HepG2 (cell line): ENCODE data around the gene ZBTB48. TPM values are rescaled to one million over a fixed set of nuclear protein-coding genes. Genes with fewer than 3 reads are reported as not detected.

ENCODE experiments used
- BHLHE40 ChIP-seq: IDR thresholded peaks from 2 replicates; pipeline ENCODE4 v1.6.1; 2011; ENCODE audit warnings: low read length, improper control_type of control experiment
- CENPT ChIP-seq: sonication (generic); formaldehyde crosslinking; IDR thresholded peaks from 2 replicates; pipeline ENCODE4 v1.8.0; 2022; ENCODE audit warnings: low read depth, mild to moderate bottlenecking, moderate library complexity, missing genetic modification reagents
- CHCHD3 ChIP-seq: sonication (generic); formaldehyde crosslinking; IDR thresholded peaks from 2 replicates; pipeline ENCODE4 v1.8.0; 2022; ENCODE audit warnings: mild to moderate bottlenecking, missing genetic modification reagents, moderate library complexity
- GLI4 ChIP-seq: sonication (generic); formaldehyde crosslinking; IDR thresholded peaks from 2 replicates; pipeline ENCODE4 v1.5.1; 2020; ENCODE audit warnings: missing genetic modification reagents, mild to moderate bottlenecking, moderate library complexity, borderline replicate concordance
- HCFC1 ChIP-seq: fragments of 150-350 bp; IDR thresholded peaks from 2 replicates; pipeline ENCODE4 v1.6.1; 2014; ENCODE audit warnings: low read depth, low read length
- HNRNPLL ChIP-seq: fragments of 200-400 bp; formaldehyde crosslinking; IDR thresholded peaks from 2 replicates; pipeline ENCODE4 v1.6.1; 2017; ENCODE audit warnings: mild to moderate bottlenecking, low read depth, low read length; ENCODE audit not compliant: poor library complexity, severe bottlenecking
- IRF2 ChIP-seq: IDR thresholded peaks from 2 replicates; pipeline ENCODE4 v1.6.1; 2018; ENCODE audit warnings: missing genetic modification reagents, missing compliant biosample characterization
- MED1 ChIP-seq: sonication (generic); formaldehyde crosslinking; IDR thresholded peaks from 2 replicates; pipeline ENCODE4 v1.4.0; 2020; ENCODE audit warnings: missing genetic modification reagents
- NFYC ChIP-seq: IDR thresholded peaks from 2 replicates; pipeline ENCODE4 v1.6.1; 2016; ENCODE audit warnings: missing genetic modification reagents, missing compliant biosample characterization
- NKX3-1 ChIP-seq: sonication (generic); formaldehyde crosslinking; IDR thresholded peaks from 2 replicates; pipeline ENCODE4 v1.5.0; 2020; ENCODE audit warnings: missing genetic modification reagents
- PHF21A ChIP-seq: sonication (generic); formaldehyde crosslinking; IDR thresholded peaks from 2 replicates; pipeline ENCODE4 v1.5.0; 2020; ENCODE audit warnings: mild to moderate bottlenecking, missing genetic modification reagents
- RFX1 ChIP-seq: fragments of 450-650 bp; IDR thresholded peaks from 2 replicates; pipeline ENCODE4 v1.6.1; 2017
- RNF2 ChIP-seq: fragments of 450-650 bp; conservative IDR thresholded peaks from 2 replicates; pipeline ENCODE4 v1.6.1; 2016; ENCODE audit warnings: low read depth
- SP1 ChIP-seq, 2 experiments: fragments of 450-650 bp in 1 of 2; sonication (generic) in 1 of 2; formaldehyde crosslinking in 1 of 2; IDR thresholded peaks; 2 replicates each; pipeline versions ENCODE4 v1.4.0 to v1.6.1; 2016 to 2020; ENCODE audit warnings: missing genetic modification reagents in 1 of 2
- TBX2 ChIP-seq: sonication (generic); formaldehyde crosslinking; IDR thresholded peaks from 2 replicates; pipeline ENCODE4 v1.5.0; 2020; ENCODE audit warnings: missing genetic modification reagents, mild to moderate bottlenecking, borderline replicate concordance
- ZC3H13 ChIP-seq: sonication (generic); formaldehyde crosslinking; IDR thresholded peaks from 2 replicates; pipeline ENCODE4 v1.8.1; 2023; ENCODE audit warnings: mild to moderate bottlenecking, missing genetic modification reagents, moderate library complexity
- ZNF337 ChIP-seq: sonication (generic); formaldehyde crosslinking; IDR thresholded peaks from 2 replicates; pipeline ENCODE4 v1.5.1; 2020; ENCODE audit warnings: missing genetic modification reagents, low read depth, mild to moderate bottlenecking, borderline replicate concordance
- ZNF550 ChIP-seq: sonication (generic); formaldehyde crosslinking; IDR thresholded peaks from 2 replicates; pipeline ENCODE4 v1.4.0; 2020; ENCODE audit warnings: mild to moderate bottlenecking, missing genetic modification reagents, borderline replicate concordance
- polyA plus RNA-seq, 8 experiments: library from polyadenylated mRNA; depleted of rRNA in 3 of 8; stranded (reverse) in 7 of 8; unstranded in 1 of 8; fragments of >200 nt; fragmentation: Illumina TruSeq in 4 of 8; extraction: Trizol in 4 of 8; gene quantifications; 2 replicates each; pipeline versions ENCODE4 v1.2.1 to v1.2.3, GENCODE V29; 2011 to 2016; ENCODE audit warnings: low read depth in 4 of 8, missing spikeins in 1 of 8, mixed read lengths in 1 of 8; ENCODE audit not compliant: insufficient read depth in 1 of 8
- total RNA-seq, 5 experiments: library from RNA; depleted of rRNA; stranded (reverse); fragments of >200 nt; fragmentation: Illumina TruSeq; extraction: Trizol; gene quantifications; 2 replicates each; pipeline ENCODE4 v1.2.3, GENCODE V29; 2016; ENCODE audit warnings: low read depth in 1 of 5
- TF ChIP-seq, protein P1 (sequence below): sonication (generic); formaldehyde crosslinking; IDR thresholded peaks from 2 replicates; pipeline ENCODE4 v1.4.0; 2020; ENCODE audit warnings: missing genetic modification reagents, mild to moderate bottlenecking, borderline replicate concordance
- TF ChIP-seq, protein P2 (sequence below): sonication (generic); formaldehyde crosslinking; IDR thresholded peaks from 2 replicates; pipeline ENCODE4 v1.8.1; 2023; ENCODE audit warnings: mild to moderate bottlenecking, missing genetic modification reagents
- TF ChIP-seq, protein P3 (sequence below): sonication (generic); formaldehyde crosslinking; IDR thresholded peaks from 2 replicates; pipeline ENCODE4 v1.4.0; 2020; ENCODE audit warnings: low read depth, mild to moderate bottlenecking, missing genetic modification reagents
- TF ChIP-seq, protein P4 (sequence below): sonication (generic); formaldehyde crosslinking; IDR thresholded peaks from 2 replicates; pipeline ENCODE4 v1.8.1; 2023; ENCODE audit warnings: missing genetic modification reagents, inconsistent platforms, borderline replicate concordance

ZBTB48 gene
- total and polyA plus RNA-seq, 2 of the 13 experiments (the other 11 are each of a cell fraction or from before 2014, with no cell fraction given), result 13.0 to 17.1 TPM

DNA sequence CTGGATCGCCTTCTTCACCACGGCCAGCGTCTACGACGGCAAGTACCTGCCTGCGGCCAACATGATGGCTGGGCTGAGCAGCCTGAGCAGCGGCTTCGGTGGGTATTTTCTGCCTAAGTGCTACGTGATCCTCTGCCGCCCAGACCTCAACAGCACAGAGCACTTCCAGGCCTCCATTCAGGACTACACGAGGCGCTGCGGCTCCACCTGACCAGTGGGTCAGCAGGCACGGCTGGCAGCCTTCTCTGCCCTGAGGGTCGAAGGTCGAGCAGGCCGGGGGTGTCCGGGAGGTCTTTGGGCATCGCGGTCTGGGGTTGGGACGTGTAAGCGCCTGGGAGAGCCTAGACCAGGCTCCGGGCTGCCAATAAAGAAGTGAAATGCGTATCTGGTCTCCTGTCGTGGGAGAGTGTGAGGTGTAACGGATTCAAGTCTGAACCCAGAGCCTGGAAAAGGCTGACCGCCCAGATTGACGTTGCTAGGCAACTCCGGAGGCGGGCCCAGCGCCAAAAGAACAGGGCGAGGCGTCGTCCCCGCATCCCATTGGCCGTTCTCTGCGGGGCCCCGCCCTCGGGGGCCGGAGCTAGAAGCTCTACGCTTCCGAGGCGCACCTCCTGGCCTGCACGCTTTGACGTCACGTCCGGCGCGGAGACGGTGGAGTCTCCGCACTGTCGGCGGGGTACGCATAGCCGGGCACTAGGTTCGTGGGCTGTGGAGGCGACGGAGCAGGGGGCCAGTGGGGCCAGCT, at the start of gene ZBTB48 (continued):
- TF ChIP-seq, protein P1, sequence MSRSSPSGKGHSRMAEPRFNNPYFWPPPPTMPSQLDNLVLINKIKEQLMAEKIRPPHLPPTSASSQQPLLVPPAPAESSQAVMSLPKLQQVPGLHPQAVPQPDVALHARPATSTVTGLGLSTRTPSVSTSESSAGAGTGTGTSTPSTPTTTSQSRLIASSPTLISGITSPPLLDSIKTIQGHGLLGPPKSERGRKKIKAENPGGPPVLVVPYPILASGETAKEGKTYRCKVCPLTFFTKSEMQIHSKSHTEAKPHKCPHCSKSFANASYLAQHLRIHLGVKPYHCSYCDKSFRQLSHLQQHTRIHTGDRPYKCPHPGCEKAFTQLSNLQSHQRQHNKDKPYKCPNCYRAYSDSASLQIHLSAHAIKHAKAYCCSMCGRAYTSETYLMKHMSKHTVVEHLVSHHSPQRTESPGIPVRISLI (CRISPR knock-in tag), result peak; percentile 59
- TF ChIP-seq HNRNPLL (peak; percentile 96), GLI4 (CRISPR knock-in tag) (0 out of 2 replicates have a peak, but pooled peaks have one; percentile 35), HCFC1 (peak; percentile 16; the same call in 1 of the 2 replicates), MED1 (0 out of 2 replicates have a peak, but pooled peaks have one; percentile 34), ZNF550 (CRISPR knock-in tag) (no peak), RNF2 (peak; percentile 82), IRF2 (CRISPR knock-in tag) (no peak), SP1 (IDR thresholded peaks at IDR 0.05) (no peak), SP1 (CRISPR knock-in tag; IDR thresholded peaks at IDR 0.05) (peak; percentile 43), ZC3H13 (0 out of 2 replicates have a peak, but pooled peaks have one; percentile 32), NFYC (peak; percentile 83), BHLHE40 (no peak), CHCHD3 (CRISPR knock-in tag) (no peak), CENPT (CRISPR knock-in tag) (0 out of 2 replicates have a peak, but pooled peaks have one; percentile 30), RFX1 (peak; percentile 91), ZNF337 (CRISPR knock-in tag) (0 out of 2 replicates have a peak, but pooled peaks have one; percentile 14), PHF21A (CRISPR knock-in tag) (no peak; the same call in 1 of the 2 replicates), NKX3-1 (CRISPR knock-in tag) (no peak), TBX2 (CRISPR knock-in tag) (peak; percentile 49; the same call in 1 of the 2 replicates)
- TF ChIP-seq, protein P2, sequence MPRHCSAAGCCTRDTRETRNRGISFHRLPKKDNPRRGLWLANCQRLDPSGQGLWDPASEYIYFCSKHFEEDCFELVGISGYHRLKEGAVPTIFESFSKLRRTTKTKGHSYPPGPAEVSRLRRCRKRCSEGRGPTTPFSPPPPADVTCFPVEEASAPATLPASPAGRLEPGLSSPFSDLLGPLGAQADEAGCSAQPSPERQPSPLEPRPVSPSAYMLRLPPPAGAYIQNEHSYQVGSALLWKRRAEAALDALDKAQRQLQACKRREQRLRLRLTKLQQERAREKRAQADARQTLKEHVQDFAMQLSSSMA (CRISPR knock-in tag), result no peak
- TF ChIP-seq, protein P3, sequence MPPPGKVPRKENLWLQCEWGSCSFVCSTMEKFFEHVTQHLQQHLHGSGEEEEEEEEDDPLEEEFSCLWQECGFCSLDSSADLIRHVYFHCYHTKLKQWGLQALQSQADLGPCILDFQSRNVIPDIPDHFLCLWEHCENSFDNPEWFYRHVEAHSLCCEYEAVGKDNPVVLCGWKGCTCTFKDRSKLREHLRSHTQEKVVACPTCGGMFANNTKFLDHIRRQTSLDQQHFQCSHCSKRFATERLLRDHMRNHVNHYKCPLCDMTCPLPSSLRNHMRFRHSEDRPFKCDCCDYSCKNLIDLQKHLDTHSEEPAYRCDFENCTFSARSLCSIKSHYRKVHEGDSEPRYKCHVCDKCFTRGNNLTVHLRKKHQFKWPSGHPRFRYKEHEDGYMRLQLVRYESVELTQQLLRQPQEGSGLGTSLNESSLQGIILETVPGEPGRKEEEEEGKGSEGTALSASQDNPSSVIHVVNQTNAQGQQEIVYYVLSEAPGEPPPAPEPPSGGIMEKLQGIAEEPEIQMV (CRISPR knock-in tag), result peak; percentile 65; the same call in 1 of the 2 replicates
- TF ChIP-seq, protein P4, sequence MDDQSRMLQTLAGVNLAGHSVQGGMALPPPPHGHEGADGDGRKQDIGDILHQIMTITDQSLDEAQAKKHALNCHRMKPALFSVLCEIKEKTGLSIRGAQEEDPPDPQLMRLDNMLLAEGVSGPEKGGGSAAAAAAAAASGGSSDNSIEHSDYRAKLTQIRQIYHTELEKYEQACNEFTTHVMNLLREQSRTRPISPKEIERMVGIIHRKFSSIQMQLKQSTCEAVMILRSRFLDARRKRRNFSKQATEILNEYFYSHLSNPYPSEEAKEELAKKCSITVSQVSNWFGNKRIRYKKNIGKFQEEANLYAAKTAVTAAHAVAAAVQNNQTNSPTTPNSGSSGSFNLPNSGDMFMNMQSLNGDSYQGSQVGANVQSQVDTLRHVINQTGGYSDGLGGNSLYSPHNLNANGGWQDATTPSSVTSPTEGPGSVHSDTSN (CRISPR knock-in tag), result no peak
